ENCODE data around the gene MYO16. TPM values are rescaled to one million over a fixed set of nuclear protein-coding genes. Genes with fewer than 3 reads are reported as not detected.

Gene MYO16
- polyA plus RNA-seq, 4 donors, result 0.26 to 0.54 (median 0.43) TPM

DNA sequence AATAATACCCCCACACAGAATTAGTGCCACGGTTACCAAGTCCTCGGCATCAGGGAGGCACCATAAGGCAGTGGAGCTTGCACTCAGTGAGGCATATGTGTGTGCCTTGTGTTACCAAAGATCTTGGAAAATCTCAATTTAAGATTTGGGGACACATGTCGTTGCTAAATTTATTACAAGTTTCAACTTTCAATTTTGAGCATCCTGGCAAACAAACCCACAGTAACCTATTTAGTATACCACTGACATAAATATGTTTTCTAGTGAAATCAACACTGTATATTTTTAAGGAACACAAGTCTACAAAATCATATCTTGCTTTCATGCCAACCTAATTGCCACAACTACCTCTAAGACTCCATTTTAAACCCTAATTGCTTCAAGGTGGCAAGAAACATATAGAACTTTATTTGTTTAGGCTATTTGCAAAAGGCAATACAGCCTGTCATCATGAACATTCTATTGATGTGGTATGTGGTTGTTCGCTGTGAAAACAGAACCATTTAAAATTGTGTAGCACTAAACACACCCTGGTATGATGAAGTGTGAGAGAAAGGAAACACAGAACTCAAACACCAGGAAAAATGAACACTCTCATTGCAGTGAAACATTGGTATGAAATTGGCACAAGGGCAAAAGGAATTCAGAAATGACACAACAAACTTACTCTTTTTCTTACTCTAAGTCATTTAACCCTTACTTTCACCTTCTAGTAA lies 625.9 kb downstream of the MYO16 start:
- no peak for DNase-seq (ENCODE audit: low read depth in 4 of 4, low spot score in 3 of 4)

- peak in 1 of 4 donors; percentile 21 for DNase-seq (ENCODE audit: low read depth in 4 of 4, low spot score in 3 of 4)
Measured at GRCh38 chr13:109256866-109257760, 627.7 kb downstream of the MYO16 start.

Data from left renal pelvis (tissue), 4 donors.